Sigmoid colon (tissue), 4 donors: ENCODE measurements around the gene FSTL4.

Experiments
- CTCF ChIP-seq, 4 experiments: fragments of 450-650 bp in 3 of 4; fragments of 200-600 bp in 1 of 4; IDR thresholded peaks; one replicate each; pipeline ENCODE4 v1.5.1; 2016 to 2019; ENCODE audit warnings: antibody characterized with exemption in 4 of 4, mild to moderate bottlenecking in 3 of 4, moderate library complexity in 2 of 4
- POLR2A ChIP-seq, 2 donors: fragments of 450-650 bp; IDR thresholded peaks; one replicate each; pipeline ENCODE4 v1.6.1; 2016; ENCODE audit warnings: antibody characterized with exemption in 2 of 2, mild to moderate bottlenecking in 2 of 2, moderate library complexity in 2 of 2
- POLR2AphosphoS5 ChIP-seq, 4 donors: sonication (generic); formaldehyde crosslinking; IDR thresholded peaks; one replicate each; pipeline ENCODE4 v1.6.1; 2017; ENCODE audit warnings: antibody characterized with exemption in 4 of 4

- TF ChIP-seq CTCF (IDR thresholded peaks at IDR 0.05) = no peak
- TF ChIP-seq POLR2A (IDR thresholded peaks at IDR 0.05) = no peak
- no peak for TF ChIP-seq POLR2AphosphoS5 (IDR thresholded peaks at IDR 0.05)
Observed at GRCh38 chr5:133599044-133599443, 13.3 kb downstream of the FSTL4 start.
